ENCODE results near the gene ETV7. TPM values are rescaled to one million over a fixed set of nuclear protein-coding genes. Genes with fewer than 3 reads are reported as not detected.

The ETV7 gene
- total and polyA plus RNA-seq, 2 donors, result 4.4 to 5.5 TPM

DNA sequence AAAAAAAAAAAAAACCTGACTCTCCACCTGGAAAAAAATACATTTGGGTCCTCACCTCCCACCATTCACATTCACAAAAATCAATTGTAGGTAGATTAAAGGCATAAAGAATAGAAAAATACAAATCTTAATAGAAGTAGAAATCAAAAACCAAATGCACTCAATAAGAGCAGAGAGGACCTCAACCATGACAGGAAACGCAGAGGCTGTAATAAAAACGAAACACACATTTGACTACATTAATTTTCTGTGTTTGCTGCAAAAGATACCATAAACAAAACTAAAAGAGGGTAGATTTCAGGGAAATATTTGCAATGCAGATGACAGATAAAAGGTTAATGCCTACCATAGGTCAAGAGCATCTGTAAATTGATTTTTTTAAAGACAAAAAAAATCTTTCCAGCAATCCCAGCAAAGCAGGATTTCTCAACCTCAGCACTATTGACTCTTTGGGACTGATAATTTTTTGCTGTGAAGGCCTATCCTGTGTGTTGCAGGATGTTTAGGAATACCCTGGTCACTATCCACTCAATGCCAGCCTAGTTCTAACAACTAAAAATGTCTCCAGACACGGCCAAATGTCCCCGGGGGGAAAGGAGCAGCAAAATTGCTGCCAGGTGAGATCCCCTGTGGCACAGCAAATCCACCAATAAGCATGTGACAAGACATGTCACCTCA lies 9.1 kb downstream of the ETV7 start:
- H3K4me1 ChIP-seq (ENCODE audit: control insufficient read depth in 2 of 2, insufficient read depth in 2 of 2, low read length in 2 of 2), result no peaks in the 10 kb centered on the region
- no peak overlapping the region for H3K27ac ChIP-seq (ENCODE audit: low read depth in 1 of 2, low read length in 1 of 2)
- H3K27me3 ChIP-seq (ENCODE audit: control insufficient read depth in 2 of 2, insufficient read depth in 1 of 2, low read length in 1 of 2), result peaks cover 0 to 9% of the 10 kb centered on the region in 2 donors
- no peaks in the 10 kb centered on the region for H3K36me3 ChIP-seq (ENCODE audit: control insufficient read depth in 2 of 2, insufficient read depth in 2 of 2, low read length in 1 of 2)
- H3K4me3 ChIP-seq (ENCODE audit: low read length in 2 of 2), result no peak overlapping the region
- no peaks in the 10 kb centered on the region for H3K9me3 ChIP-seq (ENCODE audit: control insufficient read depth in 2 of 2, insufficient read depth in 1 of 2, low read length in 1 of 2)
- WGBS, result 90% methylated on average over 4 of the region's 4 CpGs
- DNase-seq (ENCODE audit: low read depth in 6 of 9, low spot score in 9 of 9), result no peak

DNA sequence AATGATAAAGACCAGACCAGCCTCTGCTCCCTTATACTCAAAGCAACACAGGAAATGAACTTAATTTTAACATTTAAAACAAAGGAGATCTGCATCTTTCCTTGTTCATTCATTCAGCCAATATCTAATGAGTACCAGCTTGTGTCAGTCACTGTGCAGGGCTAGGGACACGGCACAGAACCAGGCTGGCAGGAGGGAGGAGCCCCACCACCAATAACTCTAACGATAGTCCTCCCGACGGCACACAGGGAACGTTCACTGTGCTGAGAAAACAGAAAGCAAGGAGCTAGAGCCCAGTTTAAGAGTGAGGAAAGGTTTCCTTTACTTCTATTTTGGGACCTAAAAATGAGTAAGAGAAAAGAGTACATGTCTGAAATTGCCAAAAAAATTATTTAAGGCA lies 9.9 kb downstream of the ETV7 start:
- H3K27ac ChIP-seq (ENCODE audit: low read depth in 1 of 2, low read length in 1 of 2), result peak overlapping the region in 1 of 2 donors; percentile 6
- WGBS, result 88% methylated on average over 5 of the region's 5 CpGs

GRCh38 chr6:36376742-36377141 lies 10.7 kb downstream of the ETV7 start:
- no peak overlapping the region for H3K4me3 ChIP-seq (ENCODE audit: low read length in 2 of 2)
- DNase-seq (ENCODE audit: low read depth in 6 of 9, low spot score in 9 of 9), result no peak
- H3K36me3 ChIP-seq (ENCODE audit: control insufficient read depth in 2 of 2, insufficient read depth in 2 of 2, low read length in 1 of 2), result no peaks in the 10 kb centered on the region

More for the DNA sequence above, 9.9 kb downstream of the ETV7 start:
- H3K27me3 ChIP-seq (ENCODE audit: control insufficient read depth in 2 of 2, insufficient read depth in 1 of 2, low read length in 1 of 2), result peaks cover 0 to 7% of the 10 kb centered on the region in 2 donors
- H3K4me3 ChIP-seq (ENCODE audit: low read length in 2 of 2), result no peak overlapping the region
- no peaks in the 10 kb centered on the region for H3K4me1 ChIP-seq (ENCODE audit: control insufficient read depth in 2 of 2, insufficient read depth in 2 of 2, low read length in 2 of 2)
- no peaks in the 10 kb centered on the region for H3K9me3 ChIP-seq (ENCODE audit: control insufficient read depth in 2 of 2, insufficient read depth in 1 of 2, low read length in 1 of 2)
- H3K36me3 ChIP-seq (ENCODE audit: control insufficient read depth in 2 of 2, insufficient read depth in 2 of 2, low read length in 1 of 2), result no peaks in the 10 kb centered on the region
- DNase-seq (ENCODE audit: low read depth in 6 of 9, low spot score in 9 of 9), result no peak

DNA sequence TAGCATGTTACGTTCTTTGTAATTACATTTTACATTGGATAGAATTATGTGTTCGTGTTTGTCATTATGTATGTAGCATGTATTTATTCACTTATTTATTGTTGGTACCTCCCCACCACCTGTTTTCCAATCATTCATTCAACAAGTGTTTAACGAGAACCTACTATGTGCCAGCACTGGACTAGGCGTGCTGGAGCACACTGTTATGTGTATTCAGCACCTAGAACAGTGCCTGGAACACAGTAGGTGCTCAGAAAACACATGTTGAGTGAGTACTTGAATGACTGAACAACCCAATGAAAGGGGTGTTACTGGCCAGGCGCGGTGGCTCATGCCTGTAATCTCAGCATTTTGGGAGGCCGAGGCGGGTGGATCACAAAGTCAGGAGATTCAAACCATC lies 11.3 kb downstream of the ETV7 start:
- WGBS, result 97% methylated on average over 8 of the region's 8 CpGs
- Histone ChIP-seq H3K4me3 (ENCODE audit: low read length in 2 of 2) (no peak overlapping the region), H3K4me1 (ENCODE audit: control insufficient read depth in 2 of 2, insufficient read depth in 2 of 2, low read length in 2 of 2) (no peaks in the 10 kb centered on the region), H3K9me3 (ENCODE audit: control insufficient read depth in 2 of 2, insufficient read depth in 1 of 2, low read length in 1 of 2) (no peaks in the 10 kb centered on the region), H3K36me3 (ENCODE audit: control insufficient read depth in 2 of 2, insufficient read depth in 2 of 2, low read length in 1 of 2) (no peaks in the 10 kb centered on the region), H3K27me3 (ENCODE audit: control insufficient read depth in 2 of 2, insufficient read depth in 1 of 2, low read length in 1 of 2) (peaks cover 0 to 7% of the 10 kb centered on the region in 2 donors), H3K27ac (ENCODE audit: low read depth in 1 of 2, low read length in 1 of 2) (no peak overlapping the region)
- DNase-seq (ENCODE audit: low read depth in 6 of 9, low spot score in 9 of 9), result no peak

More at GRCh38 chr6:36376742-36377141, 10.7 kb downstream of the ETV7 start:
- H3K27me3 ChIP-seq (ENCODE audit: control insufficient read depth in 2 of 2, insufficient read depth in 1 of 2, low read length in 1 of 2), result peaks cover 0 to 7% of the 10 kb centered on the region in 2 donors
- no peaks in the 10 kb centered on the region for H3K4me1 ChIP-seq (ENCODE audit: control insufficient read depth in 2 of 2, insufficient read depth in 2 of 2, low read length in 2 of 2)
- no peak overlapping the region for H3K27ac ChIP-seq (ENCODE audit: low read depth in 1 of 2, low read length in 1 of 2)
- no peaks in the 10 kb centered on the region for H3K9me3 ChIP-seq (ENCODE audit: control insufficient read depth in 2 of 2, insufficient read depth in 1 of 2, low read length in 1 of 2)
- 97% methylated on average over 8 of the region's 8 CpGs for WGBS

- no peaks in the 10 kb centered on the region for H3K36me3 ChIP-seq (ENCODE audit: control insufficient read depth in 2 of 2, insufficient read depth in 2 of 2, low read length in 1 of 2)
- H3K27ac ChIP-seq (ENCODE audit: low read depth in 1 of 2, low read length in 1 of 2), result no peak overlapping the region
- H3K4me3 ChIP-seq (ENCODE audit: low read length in 2 of 2), result no peak overlapping the region
- H3K27me3 ChIP-seq (ENCODE audit: control insufficient read depth in 2 of 2, insufficient read depth in 1 of 2, low read length in 1 of 2), result peaks cover 0 to 7% of the 10 kb centered on the region in 2 donors
- H3K9me3 ChIP-seq (ENCODE audit: control insufficient read depth in 2 of 2, insufficient read depth in 1 of 2, low read length in 1 of 2), result no peaks in the 10 kb centered on the region
- WGBS, result 96% methylated on average over 20 of the region's 20 CpGs
- no peak for DNase-seq (ENCODE audit: low read depth in 6 of 9, low spot score in 9 of 9)
- H3K4me1 ChIP-seq (ENCODE audit: control insufficient read depth in 2 of 2, insufficient read depth in 2 of 2, low read length in 2 of 2), result no peaks in the 10 kb centered on the region
Measured at GRCh38 chr6:36375644-36376155, 11.8 kb downstream of the ETV7 start.

DNA sequence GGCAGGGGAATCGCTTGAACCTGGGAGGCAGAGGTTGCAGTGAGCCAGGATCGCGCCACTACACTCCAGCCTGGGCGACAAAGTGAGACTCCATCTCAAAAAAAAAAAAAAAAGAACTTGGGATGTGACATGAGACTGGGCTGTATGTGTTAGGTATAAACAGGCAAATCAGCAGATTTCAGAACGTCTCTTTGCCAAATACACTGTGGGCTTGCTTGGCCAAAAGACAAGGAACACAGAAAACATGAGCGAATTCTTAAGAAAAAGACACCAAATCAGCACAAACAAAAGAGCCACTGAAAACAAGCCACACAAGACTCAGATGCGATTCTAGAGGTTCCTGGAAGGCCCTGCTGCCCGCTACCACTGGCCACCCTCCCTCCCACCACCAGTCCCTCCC lies 12.5 kb downstream of the ETV7 start:
- WGBS, result 92% methylated on average over 8 of the region's 8 CpGs
- no peak overlapping the region for H3K4me3 ChIP-seq (ENCODE audit: low read length in 2 of 2)
- DNase-seq (ENCODE audit: low read depth in 6 of 9, low spot score in 9 of 9), result no peak

DNA sequence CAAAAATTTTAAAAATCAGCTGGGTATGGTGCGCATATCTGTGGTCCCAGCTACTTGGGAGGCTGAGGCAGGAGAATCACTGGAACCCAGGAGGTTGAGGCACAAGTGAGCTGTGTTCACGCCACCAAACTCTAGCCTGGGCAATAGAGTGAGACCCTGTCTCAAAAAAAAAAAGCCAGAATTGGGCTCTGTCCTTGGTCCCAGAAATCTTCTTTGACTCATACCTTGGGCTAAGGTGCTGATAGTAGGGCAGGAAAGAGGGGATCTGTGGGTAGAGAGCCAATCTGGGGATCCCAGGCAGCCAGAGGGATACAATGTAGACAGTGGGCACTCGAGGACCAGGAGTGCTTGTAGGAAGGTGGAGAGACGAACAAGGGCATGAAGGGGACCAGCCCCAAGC lies 13.3 kb downstream of the ETV7 start:
- no peak overlapping the region for H3K4me3 ChIP-seq (ENCODE audit: low read length in 2 of 2)
- 96% methylated on average over 4 of the region's 4 CpGs for WGBS
- H3K36me3 ChIP-seq (ENCODE audit: control insufficient read depth in 2 of 2, insufficient read depth in 2 of 2, low read length in 1 of 2), result no peaks in the 10 kb centered on the region

More for the DNA sequence above, 12.5 kb downstream of the ETV7 start:
- no peaks in the 10 kb centered on the region for H3K4me1 ChIP-seq (ENCODE audit: control insufficient read depth in 2 of 2, insufficient read depth in 2 of 2, low read length in 2 of 2)
- H3K27me3 ChIP-seq (ENCODE audit: control insufficient read depth in 2 of 2, insufficient read depth in 1 of 2, low read length in 1 of 2), result peaks cover 0 to 7% of the 10 kb centered on the region in 2 donors
- H3K36me3 ChIP-seq (ENCODE audit: control insufficient read depth in 2 of 2, insufficient read depth in 2 of 2, low read length in 1 of 2), result no peaks in the 10 kb centered on the region
- no peak overlapping the region for H3K27ac ChIP-seq (ENCODE audit: low read depth in 1 of 2, low read length in 1 of 2)
- H3K9me3 ChIP-seq (ENCODE audit: control insufficient read depth in 2 of 2, insufficient read depth in 1 of 2, low read length in 1 of 2), result no peaks in the 10 kb centered on the region

DNA sequence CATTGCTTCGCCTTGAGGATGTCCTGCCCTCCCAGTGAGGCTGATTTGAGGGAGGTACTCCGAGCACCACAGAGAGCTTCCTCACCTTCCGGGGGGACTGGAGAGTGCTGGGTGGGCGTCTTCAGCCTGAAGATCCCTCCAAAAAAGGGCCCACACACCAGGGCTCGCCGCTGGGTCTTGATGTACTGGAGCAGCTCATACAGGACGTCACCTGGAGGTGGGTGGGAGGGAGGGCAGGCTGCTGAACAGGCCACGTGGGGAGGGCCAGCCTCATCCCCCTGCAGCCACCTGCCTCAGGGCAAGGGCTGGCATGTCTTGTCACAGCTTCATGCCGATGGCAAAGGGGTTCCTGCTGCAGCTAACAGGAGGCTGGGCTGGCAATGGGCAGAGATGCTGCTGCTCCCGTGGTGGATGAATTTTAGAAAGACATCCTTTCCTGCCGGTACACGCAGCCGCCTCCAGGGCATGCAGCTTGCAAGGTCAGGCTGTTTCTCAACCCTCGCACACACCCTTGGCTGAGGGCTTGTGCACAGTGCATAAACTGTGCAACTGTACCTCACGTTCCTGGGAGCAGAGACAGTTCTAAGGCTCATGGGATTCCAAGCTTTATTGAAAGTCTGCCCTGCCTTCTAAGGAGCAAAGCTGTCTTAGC lies 14.0 kb downstream of the ETV7 start:
- Histone ChIP-seq H3K4me3 (ENCODE audit: low read length in 2 of 2) (no peak overlapping the region), H3K4me1 (ENCODE audit: control insufficient read depth in 2 of 2, insufficient read depth in 2 of 2, low read length in 2 of 2) (peaks cover 0 to 6% of the 10 kb centered on the region in 2 donors), H3K27me3 (ENCODE audit: control insufficient read depth in 2 of 2, insufficient read depth in 1 of 2, low read length in 1 of 2) (peaks cover 0 to 7% of the 10 kb centered on the region in 2 donors), H3K36me3 (ENCODE audit: control insufficient read depth in 2 of 2, insufficient read depth in 2 of 2, low read length in 1 of 2) (no peaks in the 10 kb centered on the region), H3K27ac (ENCODE audit: low read depth in 1 of 2, low read length in 1 of 2) (no peak overlapping the region), H3K9me3 (ENCODE audit: control insufficient read depth in 2 of 2, insufficient read depth in 1 of 2, low read length in 1 of 2) (no peaks in the 10 kb centered on the region)
- no peak for DNase-seq (ENCODE audit: low read depth in 6 of 9, low spot score in 9 of 9)
- 84% methylated on average over 15 of the region's 15 CpGs for WGBS

More for the DNA sequence above, 13.3 kb downstream of the ETV7 start:
- H3K9me3 ChIP-seq (ENCODE audit: control insufficient read depth in 2 of 2, insufficient read depth in 1 of 2, low read length in 1 of 2), result no peaks in the 10 kb centered on the region
- H3K4me1 ChIP-seq (ENCODE audit: control insufficient read depth in 2 of 2, insufficient read depth in 2 of 2, low read length in 2 of 2), result peaks cover 0 to 2% of the 10 kb centered on the region in 2 donors
- H3K27me3 ChIP-seq (ENCODE audit: control insufficient read depth in 2 of 2, insufficient read depth in 1 of 2, low read length in 1 of 2), result peaks cover 0 to 7% of the 10 kb centered on the region in 2 donors
- DNase-seq (ENCODE audit: low read depth in 6 of 9, low spot score in 9 of 9), result no peak
- H3K27ac ChIP-seq (ENCODE audit: low read depth in 1 of 2, low read length in 1 of 2), result no peak overlapping the region

DNA sequence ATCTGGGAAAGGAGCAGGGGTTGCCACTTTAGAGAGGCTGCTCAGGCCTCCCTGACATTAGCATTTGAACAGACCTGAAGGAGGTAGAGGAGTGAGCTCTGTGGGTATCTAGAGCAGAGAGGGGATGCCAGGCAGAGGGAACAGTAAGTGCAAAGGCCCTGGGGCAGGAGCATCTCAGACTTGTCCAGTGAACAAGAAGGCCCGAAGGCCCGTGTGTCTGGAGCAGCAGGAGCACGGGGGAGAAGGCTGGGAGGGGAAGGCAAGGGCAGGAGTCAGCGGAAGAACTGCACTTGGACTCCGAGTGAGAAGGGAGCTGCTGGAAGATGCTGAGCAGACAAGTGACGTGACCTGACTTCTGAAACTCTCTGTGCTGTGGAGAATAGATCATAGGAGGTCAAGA lies 15.4 kb downstream of the ETV7 start:
- H3K27me3 ChIP-seq (ENCODE audit: control insufficient read depth in 2 of 2, insufficient read depth in 1 of 2, low read length in 1 of 2), result peaks cover 0 to 7% of the 10 kb centered on the region in 2 donors
- 96% methylated on average over 6 of the region's 6 CpGs for WGBS
- no peaks in the 10 kb centered on the region for H3K36me3 ChIP-seq (ENCODE audit: control insufficient read depth in 2 of 2, insufficient read depth in 2 of 2, low read length in 1 of 2)
- peaks cover 0 to 6% of the 10 kb centered on the region in 2 donors for H3K4me1 ChIP-seq (ENCODE audit: control insufficient read depth in 2 of 2, insufficient read depth in 2 of 2, low read length in 2 of 2)
- H3K9me3 ChIP-seq (ENCODE audit: control insufficient read depth in 2 of 2, insufficient read depth in 1 of 2, low read length in 1 of 2), result no peaks in the 10 kb centered on the region
- no peak overlapping the region for H3K27ac ChIP-seq (ENCODE audit: low read depth in 1 of 2, low read length in 1 of 2)
- no peak overlapping the region for H3K4me3 ChIP-seq (ENCODE audit: low read length in 2 of 2)
- no peak for DNase-seq (ENCODE audit: low read depth in 6 of 9, low spot score in 9 of 9)

All from thymus (tissue), 11 donors.